NCI-H2227 (cell line): ENCODE results near the gene GPR132.

Experiments
- DNase-seq: peaks from one replicate; lab custom pipeline; 2025; ENCODE audit not compliant: unreplicated experiment; lab: John Stamatoyannopoulos, UW

The GPR132 gene

GRCh38 chr14:105063056-105063455 is 2.2 kb downstream of the GPR132 start:
- DNase-seq: no peak

GRCh38 chr14:105062048-105062433 is 3.2 kb downstream of the GPR132 start:
- no peak for DNase-seq

GRCh38 chr14:105061428-105062047 is 3.7 kb downstream of the GPR132 start:
- no peak for DNase-seq

GRCh38 chr14:105060751-105061427 is 4.3 kb downstream of the GPR132 start:
- no peak for DNase-seq

- DNase-seq: no peak
Observed at GRCh38 chr14:105059925-105060565, 5.2 kb downstream of the GPR132 start.

- no peak for DNase-seq
Observed at GRCh38 chr14:105059035-105059924, 6.0 kb downstream of the GPR132 start.

GRCh38 chr14:105058521-105059034 is 6.7 kb downstream of the GPR132 start:
- no peak for DNase-seq

- no peak for DNase-seq
Observed at GRCh38 chr14:105056303-105056831, 8.9 kb downstream of the GPR132 start.

- no peak for DNase-seq
Observed at GRCh38 chr14:105055736-105056302, 9.4 kb downstream of the GPR132 start.

- DNase-seq: no peak
Observed at GRCh38 chr14:105055334-105055733, 9.9 kb downstream of the GPR132 start.

GRCh38 chr14:105053996-105054395 is 11.2 kb downstream of the GPR132 start:
- DNase-seq: no peak

GRCh38 chr14:105053421-105053820 is 11.8 kb downstream of the GPR132 start:
- no peak for DNase-seq

GRCh38 chr14:105052110-105052458 is 13.1 kb downstream of the GPR132 start:
- no peak for DNase-seq

GRCh38 chr14:105051182-105052109 is 13.8 kb downstream of the GPR132 start:
- no peak for DNase-seq

GRCh38 chr14:105050551-105050897 is 14.7 kb downstream of the GPR132 start:
- no peak for DNase-seq

- no peak for DNase-seq
Observed at GRCh38 chr14:105049753-105050550, 15.3 kb downstream of the GPR132 start.

GRCh38 chr14:105047283-105048016 is 17.8 kb downstream of the GPR132 start:
- no peak for DNase-seq

GRCh38 chr14:105046891-105047282 is 18.3 kb downstream of the GPR132 start:
- DNase-seq: no peak
